Measurements from ENCODE around the gene HACD2. TPM values are rescaled to one million over a fixed set of nuclear protein-coding genes. Genes with fewer than 3 reads are reported as not detected.

Gene HACD2
- total and polyA plus RNA-seq, 2 donors (not counting 3 experiments of a cell fraction or from before 2014, with no cell fraction given) = 17.0 to 20.9 TPM

GRCh38 chr3:123503203-123503602 lies 81.7 kb downstream of the HACD2 start:
- dilution Hi-C loops (cut with MboI; ENCODE audit: extremely low pct_ligation_motif_present, low sequenced_read_pairs) = no loop called here

More at GRCh38 chr3:123503203-123503602, 81.7 kb downstream of the HACD2 start:
- Histone ChIP-seq H3K4me2 (ENCODE audit: insufficient read depth, low read length) (no peak overlapping the region), H3K9ac (replicated peaks; ENCODE audit: extremely low read depth, insufficient read depth, low read length) (no peak overlapping the region), H4K20me1 (replicated peaks; ENCODE audit: control insufficient read depth, extremely low read depth, insufficient read depth, low read length) (no peaks in the 10 kb centered on the region), H3K36me3 (ENCODE audit: control insufficient read depth in 2 of 2, extremely low read depth in 1 of 2, insufficient read depth in 2 of 2, low read length in 2 of 2) (no peaks in the 10 kb centered on the region), H3K27me3 (ENCODE audit: control insufficient read depth in 2 of 2, insufficient read depth in 2 of 2, low read length in 2 of 2) (no peaks in the 10 kb centered on the region), H3K4me1 (ENCODE audit: control insufficient read depth, extremely low read depth, insufficient read depth, low read length) (no peaks in the 10 kb centered on the region), H3K4me3 (replicated peaks in 1 of 3; ENCODE audit: insufficient read depth in 1 of 3, low read depth in 1 of 3, low read length in 3 of 3) (no peak overlapping the region), H3K79me2 (ENCODE audit: control insufficient read depth, insufficient read depth, low read length) (no peaks in the 10 kb centered on the region), H3K27ac (ENCODE audit: insufficient read depth, low read depth, low read length) (no peak overlapping the region), H2AFZ (ENCODE audit: low read depth, low read length) (no peak overlapping the region), H3K9me3 (replicated peaks; ENCODE audit: control insufficient read depth, insufficient read depth, low read length) (no peaks in the 10 kb centered on the region), H3K9me1 (replicated peaks; ENCODE audit: control insufficient read depth, extremely low read depth, insufficient read depth, low read length) (no peaks in the 10 kb centered on the region)
- FAIRE-seq (no peak), DNase-seq (ENCODE audit: low read depth, low spot score) (no peak)
- no peak for TF ChIP-seq FOS (IDR thresholded peaks at IDR 0.05; ENCODE audit: borderline replicate concordance, insufficient read depth, low read length)
- TF ChIP-seq MYC (IDR thresholded peaks at IDR 0.05; ENCODE audit: low read depth, low read length) = no peak
- TF ChIP-seq JUN (IDR thresholded peaks at IDR 0.05; ENCODE audit: borderline replicate concordance, insufficient read depth, insufficient read length, low read depth) = no peak
- no peak for TF ChIP-seq EZH2 (IDR thresholded peaks at IDR 0.05; ENCODE audit: borderline replicate concordance, low read depth, low read length, severe bottlenecking)
- TF ChIP-seq, protein P1, sequence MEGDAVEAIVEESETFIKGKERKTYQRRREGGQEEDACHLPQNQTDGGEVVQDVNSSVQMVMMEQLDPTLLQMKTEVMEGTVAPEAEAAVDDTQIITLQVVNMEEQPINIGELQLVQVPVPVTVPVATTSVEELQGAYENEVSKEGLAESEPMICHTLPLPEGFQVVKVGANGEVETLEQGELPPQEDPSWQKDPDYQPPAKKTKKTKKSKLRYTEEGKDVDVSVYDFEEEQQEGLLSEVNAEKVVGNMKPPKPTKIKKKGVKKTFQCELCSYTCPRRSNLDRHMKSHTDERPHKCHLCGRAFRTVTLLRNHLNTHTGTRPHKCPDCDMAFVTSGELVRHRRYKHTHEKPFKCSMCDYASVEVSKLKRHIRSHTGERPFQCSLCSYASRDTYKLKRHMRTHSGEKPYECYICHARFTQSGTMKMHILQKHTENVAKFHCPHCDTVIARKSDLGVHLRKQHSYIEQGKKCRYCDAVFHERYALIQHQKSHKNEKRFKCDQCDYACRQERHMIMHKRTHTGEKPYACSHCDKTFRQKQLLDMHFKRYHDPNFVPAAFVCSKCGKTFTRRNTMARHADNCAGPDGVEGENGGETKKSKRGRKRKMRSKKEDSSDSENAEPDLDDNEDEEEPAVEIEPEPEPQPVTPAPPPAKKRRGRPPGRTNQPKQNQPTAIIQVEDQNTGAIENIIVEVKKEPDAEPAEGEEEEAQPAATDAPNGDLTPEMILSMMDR (IDR thresholded peaks at IDR 0.05; ENCODE audit: extremely low read depth in 1 of 2, insufficient read depth in 1 of 2, low read depth in 1 of 2, low read length in 2 of 2) = no peak
- no peak for TF ChIP-seq POLR2A (IDR thresholded peaks at IDR 0.05; ENCODE audit: low read depth, low read length)
- TF ChIP-seq, protein P2, sequence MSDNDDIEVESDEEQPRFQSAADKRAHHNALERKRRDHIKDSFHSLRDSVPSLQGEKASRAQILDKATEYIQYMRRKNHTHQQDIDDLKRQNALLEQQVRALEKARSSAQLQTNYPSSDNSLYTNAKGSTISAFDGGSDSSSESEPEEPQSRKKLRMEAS (IDR thresholded peaks at IDR 0.05; ENCODE audit: insufficient read depth, insufficient read length) = no peak
- TF ChIP-seq POLR2AphosphoS5 (IDR thresholded peaks at IDR 0.05; ENCODE audit: insufficient read depth, low read depth, low read length) = no peak
- no peak for TF ChIP-seq GATA2 (IDR thresholded peaks at IDR 0.05; ENCODE audit: insufficient read depth, insufficient read length, low read depth, low read length)
- BruUV-seq (replicated peaks) = no TSS peak
- ChIA-PET POLR2A (no interaction called here), CTCF (no interaction called here)
- intact Hi-C loops (cut with micrococcal nuclease) = no loop called here

Data from endothelial cell of umbilical vein (primary cell).